ENCODE data around the gene TRIM2.
"Not testable (repeated sequence)": the region's sequence is repeated elsewhere in the genome, so short reads cannot be mapped to it uniquely, and the experiment has no call there.

The TRIM2 gene

GRCh38 chr4:153160821-153161220 lies 43.4 kb upstream of the TRIM2 start:
- Histone ChIP-seq H3K4me3 (replicated peaks; ENCODE audit: low read depth, low read length) (no peak overlapping the region), H3K36me3 (ENCODE audit: control insufficient read depth, insufficient read depth, low read length) (no peaks in the 10 kb centered on the region), H3K27me3 (replicated peaks; ENCODE audit: control insufficient read depth, insufficient read depth, low read length) (no peaks in the 10 kb centered on the region; the same call in 1 of the 2 replicates)
- DNase-seq (ENCODE audit: extremely low read depth, insufficient read length): no peak
- TF ChIP-seq CTCF (IDR thresholded peaks at IDR 0.05; ENCODE audit: insufficient read depth, low read length, poor library complexity, severe bottlenecking): no peak

GRCh38 chr4:153161226-153161963 lies 42.8 kb upstream of the TRIM2 start:
- TF ChIP-seq CTCF (IDR thresholded peaks at IDR 0.05; ENCODE audit: insufficient read depth, low read length, poor library complexity, severe bottlenecking): no peak
- Histone ChIP-seq H3K36me3 (ENCODE audit: control insufficient read depth, insufficient read depth, low read length) (no peaks in the 10 kb centered on the region), H3K27me3 (replicated peaks; ENCODE audit: control insufficient read depth, insufficient read depth, low read length) (no peaks in the 10 kb centered on the region; the same call in 1 of the 2 replicates), H3K4me3 (replicated peaks; ENCODE audit: low read depth, low read length) (no peak overlapping the region)
- no peak for DNase-seq (ENCODE audit: extremely low read depth, insufficient read length)

- H3K36me3 ChIP-seq (ENCODE audit: control insufficient read depth, insufficient read depth, low read length); H3K27me3 ChIP-seq (replicated peaks; ENCODE audit: control insufficient read depth, insufficient read depth, low read length); DNase-seq (ENCODE audit: extremely low read depth, insufficient read length); H3K4me3 ChIP-seq (replicated peaks; ENCODE audit: low read depth, low read length): not testable (repeated sequence)
Measured at GRCh38 chr4:153165236-153165635, 39.0 kb upstream of the TRIM2 start.

- no peak for DNase-seq (ENCODE audit: extremely low read depth, insufficient read length)
- no peak overlapping the region for H3K4me3 ChIP-seq (replicated peaks; ENCODE audit: low read depth, low read length)
- TF ChIP-seq CTCF (IDR thresholded peaks at IDR 0.05; ENCODE audit: insufficient read depth, low read length, poor library complexity, severe bottlenecking): no peak
- H3K27me3 ChIP-seq (replicated peaks; ENCODE audit: control insufficient read depth, insufficient read depth, low read length): no peaks in the 10 kb centered on the region; the same call in 1 of the 2 replicates
- H3K36me3 ChIP-seq (ENCODE audit: control insufficient read depth, insufficient read depth, low read length): no peaks in the 10 kb centered on the region
Measured at GRCh38 chr4:153166716-153167501, 37.3 kb upstream of the TRIM2 start.

GRCh38 chr4:153169776-153170175 lies 34.5 kb upstream of the TRIM2 start:
- TF ChIP-seq CTCF (IDR thresholded peaks at IDR 0.05; ENCODE audit: insufficient read depth, low read length, poor library complexity, severe bottlenecking): no peak
- no peaks in the 10 kb centered on the region for H3K27me3 ChIP-seq (replicated peaks; ENCODE audit: control insufficient read depth, insufficient read depth, low read length)
- H3K4me3 ChIP-seq (replicated peaks; ENCODE audit: low read depth, low read length): no peak overlapping the region
- DNase-seq (ENCODE audit: extremely low read depth, insufficient read length): no peak
- H3K36me3 ChIP-seq (ENCODE audit: control insufficient read depth, insufficient read depth, low read length): no peaks in the 10 kb centered on the region

GRCh38 chr4:153170407-153170806 lies 33.8 kb upstream of the TRIM2 start:
- H3K27me3 ChIP-seq (replicated peaks; ENCODE audit: control insufficient read depth, insufficient read depth, low read length): no peaks in the 10 kb centered on the region
- no peak for DNase-seq (ENCODE audit: extremely low read depth, insufficient read length)
- no peaks in the 10 kb centered on the region for H3K36me3 ChIP-seq (ENCODE audit: control insufficient read depth, insufficient read depth, low read length)
- no peak for TF ChIP-seq CTCF (IDR thresholded peaks at IDR 0.05; ENCODE audit: insufficient read depth, low read length, poor library complexity, severe bottlenecking)
- H3K4me3 ChIP-seq (replicated peaks; ENCODE audit: low read depth, low read length): no peak overlapping the region
